Spleen (tissue), 7 donors: Measurements from ENCODE around the gene PMVK.

Source experiments
- CTCF ChIP-seq, 11 experiments: fragments of 200-600 bp in 7 of 11; fragments of 450-650 bp in 4 of 11; sonication (generic) in 4 of 11; IDR thresholded peaks in 8 of 11; conservative IDR thresholded peaks in 3 of 11; 1 replicate in 7 of 11; 2 replicates in 4 of 11; pipeline versions ENCODE4 v1.4.0 to v1.8.0; 2016 to 2021; ENCODE audit warnings: antibody characterized with exemption in 11 of 11, inconsistent platforms in 4 of 11, mild to moderate bottlenecking in 1 of 11
- POLR2A ChIP-seq, 3 donors: fragments of 450-650 bp; IDR thresholded peaks; one replicate each; pipeline ENCODE4 v1.5.1; 2017; ENCODE audit warnings: antibody characterized with exemption in 3 of 3, mild to moderate bottlenecking in 1 of 3
- donor health status: DM: no; HTN: no; CAD: no; lungs with moderate emphysema.
- donor health status: DM: no; HTN: no; CAD: no.
- donor health status: DM: no; HTN: no; CAD: no.

GRCh38 chr1:154974808-154975408 lies 38.4 kb upstream of the PMVK start:
- no peak for TF ChIP-seq CTCF (IDR thresholded peaks at IDR 0.05 in 8 of 11, conservative IDR thresholded peaks at IDR 0.05 in 3 of 11)
- TF ChIP-seq POLR2A (IDR thresholded peaks at IDR 0.05), result peak in 1 of 3 donors; percentile 90
